KBM-7 (cell line): Measurements from ENCODE around the gene ROR1.
"Not testable (repeated sequence)": the region's sequence is repeated elsewhere in the genome, so short reads cannot be mapped to it uniquely, and the experiment has no call there.

ENCODE experiments used
- DNase-seq: peaks from one replicate; pipeline ENCODE4 v3.0.0-alpha.2; 2015
- in situ Hi-C: fragments of 300-500 bp; cut with MboI; formaldehyde crosslinking; loops from 2 replicates; pipeline ENCODE4 v1.14.3; 2020; ENCODE audit warnings: low sequenced_read_pairs, low pct_unique_long_range_greater_than_20kb, mixed read lengths

The ROR1 gene

GRCh38 chr1:63817152-63817667 is 43.4 kb downstream of the ROR1 start:
- in situ Hi-C loops, result no loop called here
- no peak for DNase-seq

DNA sequence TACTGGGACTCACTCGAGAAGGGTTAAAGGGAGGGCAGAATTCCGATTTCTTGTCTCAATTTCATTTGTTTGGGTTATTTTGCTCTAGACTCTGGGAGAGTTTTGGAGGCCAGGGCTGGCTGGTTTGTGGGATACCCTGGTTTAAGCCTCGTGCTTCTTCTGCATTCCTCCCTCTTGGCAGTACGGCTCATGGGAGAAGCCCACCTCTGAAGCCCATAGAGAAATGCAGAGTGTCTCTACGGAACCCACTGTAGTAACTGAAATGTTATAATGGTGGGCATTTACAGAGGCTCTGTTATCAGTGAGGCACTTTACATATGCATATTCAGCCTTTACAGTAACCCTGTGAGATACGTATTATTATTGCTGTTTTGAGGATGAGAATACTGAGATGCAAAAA is 43.9 kb downstream of the ROR1 start:
- no peak for DNase-seq
- in situ Hi-C loops, result no loop called here

DNA sequence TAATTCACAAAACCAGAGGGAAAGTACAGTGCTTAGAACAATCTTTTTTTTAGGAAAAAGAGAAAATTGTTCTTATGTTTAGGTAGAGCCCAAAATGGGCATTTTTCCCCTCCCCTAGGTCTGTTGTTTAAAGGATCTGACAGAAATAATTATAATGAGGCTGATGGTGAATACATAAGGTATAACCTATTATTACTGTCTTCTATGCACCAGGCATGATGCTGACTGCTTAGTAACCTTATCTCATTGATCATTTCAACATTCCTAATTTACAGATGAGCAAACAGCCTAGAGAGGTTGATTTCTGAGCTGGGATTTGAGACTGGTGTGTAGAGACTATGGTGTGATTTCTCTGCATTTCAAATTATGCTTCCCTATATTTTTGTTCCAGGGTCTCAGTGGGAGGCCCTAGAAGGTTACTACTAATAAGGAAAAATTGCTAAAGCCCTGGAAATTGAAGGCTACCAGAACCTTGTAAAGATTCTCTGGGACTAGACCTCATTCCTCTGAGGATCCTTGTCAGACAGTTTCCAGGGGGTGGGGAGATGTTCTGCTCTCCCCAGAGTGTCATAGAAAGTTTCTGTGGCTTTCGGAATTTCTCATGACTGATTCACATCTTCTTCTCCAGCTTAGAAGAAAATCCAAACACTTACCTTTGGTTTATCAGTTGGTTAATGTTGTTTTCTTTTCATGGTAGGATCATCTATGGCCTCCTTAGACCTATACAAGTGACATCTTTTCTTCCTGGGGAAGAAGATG is 44.9 kb downstream of the ROR1 start:
- no peak for DNase-seq
- in situ Hi-C loops, result no loop called here

DNA sequence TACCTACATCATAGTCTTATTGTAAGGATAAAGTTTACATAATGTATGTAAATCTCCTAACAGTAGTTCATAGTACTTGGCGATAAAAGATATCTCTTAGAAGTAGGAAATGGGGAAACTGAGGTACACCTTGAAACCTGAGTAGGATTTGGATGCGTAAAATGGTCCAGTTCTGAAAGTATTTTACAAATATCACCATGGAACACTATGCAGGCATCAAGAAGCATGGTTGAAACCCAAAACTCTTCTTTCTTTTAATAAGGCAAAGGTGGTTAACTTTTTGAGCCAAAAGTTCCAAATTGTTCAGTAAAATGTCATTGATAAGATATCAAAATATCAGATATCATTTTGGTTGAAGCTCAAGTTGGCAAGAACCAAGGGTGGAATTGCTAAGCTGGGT is 46.0 kb downstream of the ROR1 start:
- in situ Hi-C loops, result no loop called here
- DNase-seq, result no peak

- in situ Hi-C loops, result no loop called here
Observed at GRCh38 chr1:63821091-63822005, 47.5 kb downstream of the ROR1 start.

GRCh38 chr1:63822540-63822939 is 48.7 kb downstream of the ROR1 start:
- DNase-seq, result no peak
- in situ Hi-C loops, result no loop called here

More at GRCh38 chr1:63821091-63822005, 47.5 kb downstream of the ROR1 start:
- DNase-seq, result no peak

DNA sequence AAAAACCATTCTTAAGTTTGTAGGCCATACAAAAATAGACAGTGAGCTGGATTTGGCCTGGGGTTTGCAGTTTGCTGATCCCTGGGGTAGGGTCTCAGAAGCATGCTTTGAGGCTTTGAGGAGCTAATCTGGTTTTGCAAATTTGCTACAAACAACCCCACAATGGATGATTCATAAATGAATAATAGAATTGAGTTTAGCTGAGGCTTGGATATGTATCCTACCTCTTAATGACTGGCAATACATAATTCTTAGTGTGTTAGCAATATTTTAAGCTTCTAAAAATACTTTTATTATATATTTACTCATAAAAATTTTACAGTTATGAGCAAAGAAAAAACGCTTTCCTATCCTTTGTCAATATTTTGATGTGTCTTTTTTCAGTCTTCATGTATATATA is 50.6 kb downstream of the ROR1 start:
- DNase-seq, result no peak
- in situ Hi-C loops, result no loop called here

DNA sequence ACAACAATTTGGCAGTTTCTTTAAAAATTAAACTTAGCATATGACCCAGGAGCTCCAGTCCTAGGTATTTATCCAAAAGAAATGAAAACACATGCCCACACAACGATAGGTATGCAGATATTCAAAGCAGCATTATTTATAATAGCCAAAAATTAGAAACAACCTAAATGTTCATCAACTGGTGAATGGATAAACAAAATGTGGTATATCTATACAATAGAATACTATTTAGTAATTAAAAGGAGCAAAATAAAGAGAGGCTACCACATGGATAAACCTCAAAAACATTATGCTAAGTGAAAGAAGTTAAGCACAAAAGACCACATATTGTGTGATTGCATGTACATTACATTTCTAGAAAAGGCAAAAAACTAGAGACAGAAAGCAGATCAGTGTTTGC is 51.3 kb downstream of the ROR1 start:
- DNase-seq, result no peak
- in situ Hi-C loops, result no loop called here

DNA sequence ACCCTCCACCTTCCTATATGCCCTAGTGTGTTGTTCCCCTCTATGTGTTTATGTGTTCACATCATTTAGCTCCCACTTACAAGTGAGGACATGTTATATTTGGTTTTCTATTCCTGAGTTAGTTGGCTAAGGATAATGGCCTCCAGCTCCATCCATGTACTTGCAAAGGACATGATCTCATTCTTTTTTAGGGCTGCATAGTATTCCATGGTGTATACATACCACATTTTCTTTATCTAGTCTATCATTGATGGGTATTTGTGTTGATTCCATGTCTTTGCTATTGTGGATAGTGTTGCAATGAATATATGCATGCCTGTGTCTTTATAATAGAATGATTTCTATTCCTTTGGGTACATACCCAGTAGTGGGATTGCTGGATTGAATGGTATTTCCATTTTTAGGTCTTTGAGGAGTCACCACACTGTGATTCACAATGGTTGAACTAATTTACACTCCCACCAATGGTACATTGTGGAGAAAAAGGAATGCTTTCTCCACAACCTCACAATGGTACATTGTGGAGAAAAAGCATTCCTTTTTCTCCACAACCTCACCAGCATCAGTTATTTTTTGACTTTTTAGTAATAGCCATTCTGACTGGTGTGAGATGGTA is 52.5 kb downstream of the ROR1 start:
- DNase-seq, in situ Hi-C loops: not testable (repeated sequence)

GRCh38 chr1:63827411-63828321 is 53.8 kb downstream of the ROR1 start:
- in situ Hi-C loops, result no loop called here
- DNase-seq, result no peak

GRCh38 chr1:63828322-63829044 is 54.7 kb downstream of the ROR1 start:
- in situ Hi-C loops, result no loop called here

DNA sequence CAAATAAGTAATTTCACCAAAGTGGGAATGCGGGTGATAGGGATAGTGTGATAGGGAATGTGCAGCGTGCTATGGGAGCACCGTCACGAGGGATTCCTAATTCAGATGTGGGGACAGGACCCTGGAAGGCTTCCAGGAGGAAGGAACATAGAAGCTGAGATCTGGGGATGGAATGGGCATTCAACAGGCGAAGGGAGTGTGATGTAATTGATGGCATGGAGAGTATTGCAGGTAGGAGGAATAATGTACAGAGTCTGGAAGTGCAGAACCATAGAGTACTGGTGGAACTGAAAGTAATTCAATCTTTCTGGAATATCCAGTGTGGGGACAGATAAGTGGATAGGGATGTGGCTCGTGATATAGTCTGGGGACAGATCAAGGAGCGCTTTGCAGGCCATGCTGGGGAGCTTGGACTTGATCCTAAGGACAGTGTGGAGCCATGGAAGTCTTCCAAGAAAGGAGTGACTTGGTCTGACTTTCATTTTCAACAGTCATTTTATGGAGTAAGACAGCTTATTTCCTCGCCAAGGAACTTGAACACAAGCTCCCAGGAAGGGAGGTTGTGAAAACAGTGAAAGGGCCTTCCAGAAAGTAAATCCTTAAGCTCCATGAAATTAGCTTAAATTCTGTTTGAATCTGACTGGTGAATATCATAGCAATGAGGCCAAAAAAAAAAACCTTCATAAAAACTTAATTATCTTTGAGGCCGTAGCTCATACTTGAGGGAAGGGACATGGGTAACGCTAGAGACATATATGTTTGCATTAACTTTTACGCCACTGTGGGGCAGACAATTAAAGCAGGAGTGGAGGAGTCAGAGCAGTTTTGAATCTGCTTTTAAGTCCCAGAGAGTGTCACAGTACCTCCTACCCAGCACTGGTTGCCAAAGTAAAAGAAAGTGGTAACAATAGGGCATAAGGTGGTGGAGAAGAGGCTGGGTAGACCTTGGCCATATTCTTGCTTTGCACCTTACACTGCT is 55.8 kb downstream of the ROR1 start:
- in situ Hi-C loops, result no loop called here

More at GRCh38 chr1:63828322-63829044, 54.7 kb downstream of the ROR1 start:
- no peak for DNase-seq

GRCh38 chr1:63831409-63831808 is 57.6 kb downstream of the ROR1 start:
- in situ Hi-C loops, result no loop called here
- no peak for DNase-seq

More for the DNA sequence above, 55.8 kb downstream of the ROR1 start:
- no peak for DNase-seq

DNA sequence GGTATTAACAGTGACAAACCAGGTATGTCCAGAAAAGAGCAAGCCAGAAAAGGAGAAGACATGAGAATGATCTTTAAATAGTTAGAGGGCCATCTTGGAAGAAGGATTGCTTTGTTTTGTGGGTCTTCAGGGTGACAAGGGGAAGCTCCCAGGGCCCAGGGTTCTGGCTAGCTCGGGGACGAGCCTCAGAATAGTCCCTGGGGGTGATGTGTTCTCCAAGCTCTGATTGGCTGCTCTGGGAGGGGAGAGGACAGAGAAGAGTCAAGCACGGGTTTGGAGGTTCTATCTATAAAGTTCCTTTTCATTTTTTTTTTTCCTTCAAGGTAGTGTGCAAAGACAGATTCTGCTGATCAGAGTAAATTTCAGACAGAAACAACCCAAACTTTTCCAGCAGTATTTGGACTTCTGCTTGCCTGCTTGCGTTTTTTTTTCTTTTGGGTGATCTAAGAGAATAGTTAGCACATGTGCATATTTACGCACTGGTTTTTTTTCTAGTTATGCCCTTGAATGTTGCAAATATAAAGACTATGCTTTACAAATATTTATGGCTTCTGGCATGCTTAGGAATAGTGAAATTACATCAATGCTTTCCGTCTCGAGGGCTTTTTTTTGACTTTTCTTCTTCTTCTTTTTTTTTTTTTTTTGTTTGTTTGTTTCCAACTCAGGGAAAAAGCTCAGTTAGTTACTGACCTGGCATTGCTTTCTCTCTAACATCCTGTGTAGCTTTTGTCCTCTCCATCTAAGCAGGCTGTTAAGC is 59.7 kb downstream of the ROR1 start:
- in situ Hi-C loops, result no loop called here
- no peak for DNase-seq

GRCh38 chr1:63835128-63835527 is 61.3 kb downstream of the ROR1 start:
- in situ Hi-C loops, result no loop called here
- no peak for DNase-seq

DNA sequence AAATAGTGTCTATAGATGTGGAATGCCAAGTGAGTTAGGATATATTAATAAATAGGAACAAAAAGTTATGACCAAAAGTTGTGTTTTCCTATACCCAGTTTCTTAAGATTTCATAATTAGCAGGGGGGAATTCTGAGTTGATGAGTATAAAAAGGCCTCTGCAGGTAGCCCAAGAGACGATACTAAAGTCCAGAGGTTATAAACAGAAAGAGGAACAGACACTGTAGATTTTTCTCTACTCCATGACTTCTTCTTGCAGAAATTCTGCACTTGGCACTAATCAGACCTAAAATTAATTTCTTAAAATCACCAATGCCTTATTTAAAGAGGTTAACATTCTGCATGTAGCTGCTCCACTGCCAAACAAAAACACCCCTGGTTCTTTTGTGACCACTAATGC is 62.6 kb downstream of the ROR1 start:
- in situ Hi-C loops, result no loop called here
- no peak for DNase-seq
